B cell (primary cell): ENCODE results near the gene GRM6.

ENCODE experiments used
- CTCF ChIP-seq: fragments of 200-600 bp; IDR thresholded peaks from one replicate; pipeline ENCODE4 v1.8.0; 2022; ENCODE audit warnings: antibody characterized with exemption, mild to moderate bottlenecking
- EZH2 ChIP-seq: IDR thresholded peaks from 2 replicates; pipeline ENCODE4 v1.6.1; 2012; ENCODE audit warnings: borderline replicate concordance, low read depth, mild to moderate bottlenecking, moderate library complexity, low read length; ENCODE audit not compliant: insufficient read depth, poor library complexity, severe bottlenecking

GRCh38 chr5:178941361-178941760 is 53.8 kb downstream of the GRM6 start:
- TF ChIP-seq CTCF, result no peak
- no peak for TF ChIP-seq EZH2
